ENCODE data around the gene BANF2.

DNA sequence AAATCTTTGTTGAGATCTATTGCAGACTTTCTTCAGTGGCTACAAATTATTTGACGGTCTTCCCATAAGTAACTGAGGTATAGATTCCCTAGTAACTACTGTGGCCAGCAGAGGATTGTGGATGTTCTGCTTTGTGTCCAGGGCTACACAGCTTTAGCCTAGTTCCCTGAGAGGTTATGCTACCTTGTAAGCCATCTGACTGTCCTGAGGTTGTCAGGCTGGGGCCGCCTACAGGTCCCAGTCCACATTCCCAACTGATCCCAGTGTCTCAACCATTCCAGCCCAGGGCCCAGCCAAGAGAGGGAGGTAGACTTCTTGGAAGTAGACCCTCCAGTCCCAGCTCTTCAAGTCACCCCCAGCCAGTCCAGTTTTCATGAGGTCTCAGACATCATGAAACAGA lies 57.7 kb downstream of the BANF2 start:
- no peak for TF ChIP-seq POLR2A (IDR thresholded peaks at IDR 0.05)
- TF ChIP-seq, protein P1, sequence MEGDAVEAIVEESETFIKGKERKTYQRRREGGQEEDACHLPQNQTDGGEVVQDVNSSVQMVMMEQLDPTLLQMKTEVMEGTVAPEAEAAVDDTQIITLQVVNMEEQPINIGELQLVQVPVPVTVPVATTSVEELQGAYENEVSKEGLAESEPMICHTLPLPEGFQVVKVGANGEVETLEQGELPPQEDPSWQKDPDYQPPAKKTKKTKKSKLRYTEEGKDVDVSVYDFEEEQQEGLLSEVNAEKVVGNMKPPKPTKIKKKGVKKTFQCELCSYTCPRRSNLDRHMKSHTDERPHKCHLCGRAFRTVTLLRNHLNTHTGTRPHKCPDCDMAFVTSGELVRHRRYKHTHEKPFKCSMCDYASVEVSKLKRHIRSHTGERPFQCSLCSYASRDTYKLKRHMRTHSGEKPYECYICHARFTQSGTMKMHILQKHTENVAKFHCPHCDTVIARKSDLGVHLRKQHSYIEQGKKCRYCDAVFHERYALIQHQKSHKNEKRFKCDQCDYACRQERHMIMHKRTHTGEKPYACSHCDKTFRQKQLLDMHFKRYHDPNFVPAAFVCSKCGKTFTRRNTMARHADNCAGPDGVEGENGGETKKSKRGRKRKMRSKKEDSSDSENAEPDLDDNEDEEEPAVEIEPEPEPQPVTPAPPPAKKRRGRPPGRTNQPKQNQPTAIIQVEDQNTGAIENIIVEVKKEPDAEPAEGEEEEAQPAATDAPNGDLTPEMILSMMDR (IDR thresholded peaks at IDR 0.05) = no peak
